Left ventricle myocardium inferior (tissue), 1 donor: Measurements from ENCODE around the gene MAPK4. TPM values are rescaled to one million over a fixed set of nuclear protein-coding genes. Genes with fewer than 3 reads are reported as not detected.
A peak's percentile ranks its signal among the peaks of the same experiment; 100 is the strongest.

Experiments used
- DNase-seq: peaks from one replicate; pipeline ENCODE4 v3.0.0-alpha.2; 2020
- H3K27ac ChIP-seq: fragments of 200-600 bp; replicated peaks from 2 replicates; pipeline ENCODE4 v1.8.0; 2021
- H3K27me3 ChIP-seq: fragments of 200-600 bp; 2 replicates; pipeline ENCODE4 v1.8.0; 2021; ENCODE audit warnings: low read depth
- H3K36me3 ChIP-seq: fragments of 200-600 bp; 2 replicates; pipeline ENCODE4 v1.8.0; 2021
- H3K4me1 ChIP-seq: fragments of 200-600 bp; 2 replicates; pipeline ENCODE4 v1.8.0; 2021
- H3K4me3 ChIP-seq: fragments of 200-600 bp; 2 replicates; pipeline ENCODE4 v1.8.0; 2021; ENCODE audit warnings: mild to moderate bottlenecking, moderate library complexity
- H3K9me3 ChIP-seq: fragments of 200-600 bp; replicated peaks from 2 replicates; pipeline ENCODE4 v1.8.0; 2021
- intact Hi-C: fragments of 100-400 bp; cut with micrococcal nuclease; formaldehyde crosslinking; loops from one replicate; pipeline ENCODE4 v1.11.0; 2022
- total RNA-seq: library from RNA; stranded (reverse); fragmentation: NEBNext Ultra II Directional; extraction: Animal tissue kit (Norgen Biotek cat#: 25700); gene quantifications from one replicate; pipeline ENCODE4 v1.2.1, GENCODE V29; 2021
- TF ChIP-seq, protein P1 (sequence below): fragments of 200-600 bp; IDR thresholded peaks from 2 replicates; pipeline ENCODE4 v1.8.0; 2021; ENCODE audit warnings: antibody characterized with exemption, mild to moderate bottlenecking, borderline replicate concordance
- donor health status: DM: no; HTN: yes; CAD: no; lungs with severe emphysema.

The MAPK4 gene
- total RNA-seq, 1 donor from 2014 or later: 21.7 TPM

DNA sequence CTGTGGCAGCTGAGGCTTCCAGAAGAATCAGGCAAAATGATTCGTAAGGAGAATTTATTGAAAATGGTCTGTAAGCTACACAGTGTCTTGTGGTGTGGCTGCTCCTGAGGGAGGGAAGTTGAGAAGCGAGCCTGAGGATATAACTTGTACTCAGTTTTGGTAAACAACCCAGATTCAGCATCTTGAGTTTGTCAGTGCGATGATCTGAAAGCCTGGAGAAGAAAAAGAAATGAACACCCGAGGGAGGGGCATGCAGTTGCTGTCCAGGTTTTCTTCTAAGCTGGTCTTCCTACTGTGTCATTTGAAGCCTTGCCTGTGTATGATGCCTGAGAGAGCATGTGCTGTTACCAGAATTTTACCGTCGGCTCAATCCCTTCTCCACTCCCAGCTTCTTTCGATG is 87.3 kb downstream of the MAPK4 start:
- DNase-seq: no peak
- Histone ChIP-seq H3K4me3 (no peak overlapping the region), H3K36me3 (no peaks in the 10 kb centered on the region), H3K27me3 (no peaks in the 10 kb centered on the region), H3K27ac (no peak overlapping the region), H3K9me3 (no peaks in the 10 kb centered on the region), H3K4me1 (peaks cover 30% of the 10 kb centered on the region)
- intact Hi-C loops: no loop called here
- TF ChIP-seq, protein P1, sequence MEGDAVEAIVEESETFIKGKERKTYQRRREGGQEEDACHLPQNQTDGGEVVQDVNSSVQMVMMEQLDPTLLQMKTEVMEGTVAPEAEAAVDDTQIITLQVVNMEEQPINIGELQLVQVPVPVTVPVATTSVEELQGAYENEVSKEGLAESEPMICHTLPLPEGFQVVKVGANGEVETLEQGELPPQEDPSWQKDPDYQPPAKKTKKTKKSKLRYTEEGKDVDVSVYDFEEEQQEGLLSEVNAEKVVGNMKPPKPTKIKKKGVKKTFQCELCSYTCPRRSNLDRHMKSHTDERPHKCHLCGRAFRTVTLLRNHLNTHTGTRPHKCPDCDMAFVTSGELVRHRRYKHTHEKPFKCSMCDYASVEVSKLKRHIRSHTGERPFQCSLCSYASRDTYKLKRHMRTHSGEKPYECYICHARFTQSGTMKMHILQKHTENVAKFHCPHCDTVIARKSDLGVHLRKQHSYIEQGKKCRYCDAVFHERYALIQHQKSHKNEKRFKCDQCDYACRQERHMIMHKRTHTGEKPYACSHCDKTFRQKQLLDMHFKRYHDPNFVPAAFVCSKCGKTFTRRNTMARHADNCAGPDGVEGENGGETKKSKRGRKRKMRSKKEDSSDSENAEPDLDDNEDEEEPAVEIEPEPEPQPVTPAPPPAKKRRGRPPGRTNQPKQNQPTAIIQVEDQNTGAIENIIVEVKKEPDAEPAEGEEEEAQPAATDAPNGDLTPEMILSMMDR: no peak

DNA sequence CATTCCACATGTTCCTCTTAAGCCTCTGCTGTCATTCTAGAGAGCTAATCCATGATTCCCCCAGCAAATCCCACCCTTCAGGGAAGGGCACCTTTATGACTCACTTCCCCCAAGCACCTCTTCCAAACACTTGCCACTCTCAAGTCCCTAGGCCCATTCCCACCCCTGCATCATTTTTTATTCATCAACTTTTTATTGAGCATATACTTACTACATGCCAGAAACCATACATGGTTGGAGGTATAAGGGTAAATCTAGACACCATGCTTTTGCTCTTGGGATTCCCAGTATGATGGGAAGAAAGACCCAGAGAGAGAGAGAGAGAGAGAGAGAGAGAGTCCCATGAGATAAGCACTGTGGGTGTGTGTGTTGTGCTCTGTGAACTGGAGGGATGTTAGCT is 87.9 kb downstream of the MAPK4 start:
- peaks cover 35% of the 10 kb centered on the region for H3K4me1 ChIP-seq
- no peak overlapping the region for H3K27ac ChIP-seq
- H3K9me3 ChIP-seq: no peaks in the 10 kb centered on the region

DNA sequence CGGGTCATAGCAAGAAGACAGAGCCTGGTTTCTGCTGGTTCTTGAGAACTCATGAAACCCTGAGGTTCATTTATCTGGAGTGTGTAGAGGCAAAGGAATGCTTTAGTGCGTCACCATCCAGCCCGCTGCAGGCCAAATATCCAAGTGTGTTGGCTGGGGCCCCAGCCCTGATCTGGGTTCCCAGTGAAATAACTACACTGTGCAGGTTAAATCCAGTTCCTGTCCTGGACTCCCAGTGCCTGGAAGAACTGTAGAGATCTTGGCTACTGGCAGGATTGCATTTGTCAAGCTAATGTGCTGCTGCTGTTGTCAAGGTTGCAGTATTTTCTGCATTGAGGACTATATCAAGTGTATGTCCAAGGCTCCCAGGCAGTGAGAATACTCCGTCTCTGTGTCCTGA is 89.9 kb downstream of the MAPK4 start:
- intact Hi-C loops: no loop called here
- Histone ChIP-seq H3K27me3 (no peaks in the 10 kb centered on the region), H3K4me3 (peak overlapping the region; percentile 50), H3K9me3 (no peaks in the 10 kb centered on the region), H3K36me3 (no peaks in the 10 kb centered on the region), H3K4me1 (peaks cover 50% of the 10 kb centered on the region), H3K27ac (peak overlapping the region; percentile 96)
- TF ChIP-seq, protein P1: no peak
- DNase-seq: peak; percentile 78

More for the DNA sequence above, 87.9 kb downstream of the MAPK4 start:
- no peaks in the 10 kb centered on the region for H3K27me3 ChIP-seq
- TF ChIP-seq, protein P1: no peak
- no peak overlapping the region for H3K4me3 ChIP-seq
- intact Hi-C loops: no loop called here
- no peaks in the 10 kb centered on the region for H3K36me3 ChIP-seq
- DNase-seq: no peak

DNA sequence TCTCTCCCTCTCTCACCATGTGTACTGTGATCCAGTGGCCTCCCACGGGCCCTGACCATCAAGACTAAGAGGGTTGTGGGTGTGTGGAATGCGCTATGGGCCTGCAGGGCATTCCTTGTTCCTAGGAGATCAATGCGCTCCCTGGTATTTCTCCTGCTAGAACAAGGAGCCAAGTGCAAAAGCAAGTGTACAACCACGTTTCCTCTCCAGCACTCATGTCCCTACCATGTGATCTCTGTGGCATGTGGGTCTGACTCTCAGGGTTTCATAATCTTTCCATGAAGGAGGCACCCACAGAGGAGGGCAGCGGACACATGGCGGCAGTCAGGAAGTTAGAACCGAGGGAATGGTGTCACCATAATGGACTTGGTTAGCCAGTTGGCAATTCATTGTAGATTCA is 91.4 kb downstream of the MAPK4 start:
- TF ChIP-seq, protein P1: no peak
- H3K27ac ChIP-seq: peak overlapping the region; percentile 96
- no peaks in the 10 kb centered on the region for H3K9me3 ChIP-seq
- H3K36me3 ChIP-seq: no peaks in the 10 kb centered on the region
- peaks cover 65% of the 10 kb centered on the region for H3K4me1 ChIP-seq
- DNase-seq: no peak
- intact Hi-C loops: no loop called here
- H3K4me3 ChIP-seq: peak overlapping the region; percentile 50
- no peaks in the 10 kb centered on the region for H3K27me3 ChIP-seq

DNA sequence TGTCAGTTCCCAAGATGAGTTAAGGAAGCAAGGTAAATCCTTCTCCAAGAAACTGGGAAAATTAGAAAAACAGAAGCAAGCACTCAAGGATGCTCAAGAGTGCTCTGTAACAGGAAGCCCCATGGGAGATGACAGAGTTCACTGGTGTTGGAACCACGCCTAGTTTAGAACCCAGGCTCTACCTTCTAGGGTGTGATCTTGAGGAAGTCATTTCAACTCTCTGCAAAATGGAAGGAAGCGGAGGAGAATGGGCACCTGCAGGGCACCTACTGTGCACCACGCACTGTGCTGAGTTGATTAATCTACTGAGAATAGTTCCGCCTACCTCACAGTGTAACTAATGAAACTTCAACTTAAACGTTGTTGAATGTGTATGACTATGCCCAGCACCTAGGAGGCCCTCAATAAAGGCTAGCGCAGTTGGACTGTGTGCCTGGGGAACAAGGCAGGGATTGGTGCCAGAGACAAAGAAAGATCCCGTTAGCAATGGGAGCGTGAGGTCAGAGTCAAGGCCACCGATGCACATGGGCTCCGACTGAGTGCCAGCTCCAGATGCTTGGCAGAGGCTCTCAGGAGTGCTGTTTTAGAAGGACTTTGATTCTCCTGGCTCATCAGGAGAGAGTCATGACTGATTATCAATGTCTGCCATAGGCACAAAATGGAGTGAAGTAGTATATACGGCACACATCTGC is 93.7 kb downstream of the MAPK4 start:
- TF ChIP-seq, protein P1: no peak
- intact Hi-C loops: no loop called here
- DNase-seq: peak; percentile 65
- Histone ChIP-seq H3K27ac (peak overlapping the region; percentile 96), H3K27me3 (no peaks in the 10 kb centered on the region), H3K9me3 (no peaks in the 10 kb centered on the region), H3K4me1 (peaks cover 88% of the 10 kb centered on the region), H3K36me3 (no peaks in the 10 kb centered on the region), H3K4me3 (peak overlapping the region; percentile 47)
